Neural cell (in vitro differentiated cells): ENCODE data around the gene C18orf32. TPM values are rescaled to one million over a fixed set of nuclear protein-coding genes. Genes with fewer than 3 reads are reported as not detected.

Experiments used
- H2AFZ ChIP-seq: fragments of 200-600, 300-800 bp; sonication (generic), shearing (Covaris generic); 2 replicates; pipeline ENCODE4 v1.6.0; 2014; ENCODE audit warnings: low read depth, mild to moderate bottlenecking, antibody characterized with exemption, low read length, moderate library complexity
- H3F3A ChIP-seq: fragments of 200-600 bp; shearing (Covaris generic); 2 replicates; pipeline ENCODE4 v1.6.1; 2016; ENCODE audit warnings: mild to moderate bottlenecking, moderate library complexity, mixed read lengths, antibody characterized with exemption, low read length; ENCODE audit not compliant: insufficient read depth, poor library complexity, severe bottlenecking
- H3K27ac ChIP-seq: fragments of 200-600, 300-800 bp; sonication (generic), shearing (Covaris generic); 2 replicates; pipeline ENCODE4 v1.5.1; 2014; ENCODE audit warnings: mild to moderate bottlenecking, low read length, moderate library complexity
- H3K27me3 ChIP-seq: fragments of 300-800, 200-600 bp; sonication (generic), shearing (Covaris generic); 2 replicates; pipeline ENCODE4 v1.6.0; 2014; ENCODE audit warnings: mild to moderate bottlenecking, low read depth, low read length, moderate library complexity; ENCODE audit not compliant: insufficient read depth
- H3K36me3 ChIP-seq: fragments of 300-800, 200-600 bp; sonication (generic), shearing (Covaris generic); 2 replicates; pipeline ENCODE4 v1.5.1; 2014; ENCODE audit warnings: mild to moderate bottlenecking, antibody characterized with exemption, low read length, moderate library complexity; ENCODE audit not compliant: insufficient read depth
- H3K4me2 ChIP-seq: fragments of 300-800, 200-600 bp; sonication (generic), shearing (Covaris generic); 2 replicates; pipeline ENCODE4 v1.6.0; 2014; ENCODE audit warnings: mild to moderate bottlenecking, low read length
- H3K4me3 ChIP-seq: fragments of 300-800, 200-600 bp; sonication (generic), shearing (Covaris generic); 2 replicates; pipeline ENCODE4 v1.5.1; 2014; ENCODE audit warnings: mild to moderate bottlenecking, low read length, moderate library complexity
- H3K79me2 ChIP-seq: fragments of 200-600 bp; shearing (Covaris generic); replicated peaks from 2 replicates; pipeline ENCODE4 v1.6.0; 2014; ENCODE audit warnings: mild to moderate bottlenecking, low read length, moderate library complexity; ENCODE audit not compliant: insufficient read depth
- H3K9ac ChIP-seq: fragments of 300-800, 200-600 bp; sonication (generic), shearing (Covaris generic); 2 replicates; pipeline ENCODE4 v1.6.1; 2016; ENCODE audit warnings: mild to moderate bottlenecking, low read length, mixed read lengths
- H3K9me2 ChIP-seq: fragments of 200-600 bp; shearing (Covaris generic); 2 replicates; pipeline ENCODE4 v1.6.1; 2016; ENCODE audit warnings: mild to moderate bottlenecking, low read length, mixed read lengths; ENCODE audit not compliant: insufficient read depth
- H3K9me3 ChIP-seq: fragments of 200-600, 300-800 bp; sonication (generic), shearing (Covaris generic); 2 replicates; pipeline ENCODE4 v1.6.1; 2016; ENCODE audit warnings: mild to moderate bottlenecking, mixed run types, low read length, moderate library complexity, mixed read lengths
- H4K20me1 ChIP-seq: fragments of 200-600 bp; shearing (Covaris generic); 2 replicates; pipeline ENCODE4 v1.6.1; 2016; ENCODE audit warnings: mild to moderate bottlenecking, mixed run types; ENCODE audit not compliant: insufficient read depth
- CTCF ChIP-seq: fragments of 450-650 bp; IDR thresholded peaks from 2 replicates; pipeline ENCODE4 v1.5.1; 2014; ENCODE audit warnings: antibody characterized with exemption, mild to moderate bottlenecking, moderate library complexity; ENCODE audit not compliant: poor library complexity, severe bottlenecking
- EP300 ChIP-seq: fragments of 450-650 bp; conservative IDR thresholded peaks from 2 replicates; pipeline ENCODE4 v1.6.1; 2014; ENCODE audit warnings: antibody characterized with exemption, mild to moderate bottlenecking, moderate library complexity; ENCODE audit not compliant: poor library complexity, severe bottlenecking
- EZH2 ChIP-seq: fragments of 200-600, 300-800 bp; shearing (Covaris generic), sonication (generic); IDR thresholded peaks from 2 replicates; pipeline ENCODE4 v1.6.1; 2014; ENCODE audit warnings: antibody characterized with exemption, low read length, borderline replicate concordance, mild to moderate bottlenecking; ENCODE audit not compliant: insufficient read depth, poor library complexity, severe bottlenecking
- MXI1 ChIP-seq: fragments of 450-650 bp; conservative IDR thresholded peaks from 2 replicates; pipeline ENCODE4 v1.6.1; 2014; ENCODE audit warnings: antibody characterized with exemption, mild to moderate bottlenecking; ENCODE audit not compliant: poor library complexity, severe bottlenecking
- POLR2AphosphoS5 ChIP-seq: IDR thresholded peaks from 2 replicates; pipeline ENCODE4 v1.6.1; 2012
- RAD21 ChIP-seq: fragments of 450-650 bp; conservative IDR thresholded peaks from 2 replicates; pipeline ENCODE4 v1.6.1; 2014; ENCODE audit warnings: antibody characterized with exemption, mild to moderate bottlenecking, moderate library complexity
- REST ChIP-seq: IDR thresholded peaks from 2 replicates; pipeline ENCODE4 v1.6.1; 2012; ENCODE audit warnings: borderline replicate concordance
- SMC3 ChIP-seq: fragments of 450-650 bp; conservative IDR thresholded peaks from 2 replicates; pipeline ENCODE4 v1.6.1; 2014; ENCODE audit warnings: antibody characterized with exemption, mild to moderate bottlenecking, moderate library complexity; ENCODE audit not compliant: poor library complexity
- TAF1 ChIP-seq: IDR thresholded peaks from 2 replicates; pipeline ENCODE4 v1.6.1; 2012; ENCODE audit warnings: low read depth
- polyA plus RNA-seq: library from polyadenylated mRNA; depleted of rRNA; stranded (reverse); fragments of >200 nt; gene quantifications from 2 replicates; pipeline ENCODE4 v1.2.3, GENCODE V29; 2014

C18orf32 gene
- polyA plus RNA-seq, 1 donor from 2014 or later: 594 TPM

GRCh38 chr18:49491534-49491856 lies 4.5 kb upstream of the C18orf32 start:
- peak overlapping the region; percentile 65 for H3K27ac ChIP-seq
- H3K9me3 ChIP-seq: no peaks in the 10 kb centered on the region
- H3K4me2 ChIP-seq: peak overlapping the region; percentile 76
- peak overlapping the region; percentile 82 for H3K4me3 ChIP-seq
- H3K36me3 ChIP-seq: peaks cover 7% of the 10 kb centered on the region
- H3K27me3 ChIP-seq: no peaks in the 10 kb centered on the region
- H2AFZ ChIP-seq: no peak overlapping the region
- TF ChIP-seq POLR2AphosphoS5 (no peak), MXI1 (no peak), RAD21 (no peak), EP300 (no peak), CTCF (no peak), TAF1 (no peak), REST (no peak), SMC3 (no peak), EZH2 (no peak)
- peaks cover 3% of the 10 kb centered on the region for H3K79me2 ChIP-seq
- no peaks in the 10 kb centered on the region for H4K20me1 ChIP-seq
- peak overlapping the region; percentile 76 for H3K9ac ChIP-seq
- H3K9me2 ChIP-seq: no peaks in the 10 kb centered on the region
- peaks cover 10% of the 10 kb centered on the region for H3F3A ChIP-seq

- H3K9me3 ChIP-seq: no peaks in the 10 kb centered on the region
- no peak overlapping the region for H3K4me2 ChIP-seq
- H4K20me1 ChIP-seq: no peaks in the 10 kb centered on the region
- H3F3A ChIP-seq: peaks cover 10% of the 10 kb centered on the region
- H3K9me2 ChIP-seq: no peaks in the 10 kb centered on the region
- H3K9ac ChIP-seq: no peak overlapping the region
- no peaks in the 10 kb centered on the region for H3K27me3 ChIP-seq
- no peak overlapping the region for H3K27ac ChIP-seq
- H3K4me3 ChIP-seq: no peak overlapping the region
- H3K79me2 ChIP-seq: peaks cover 15% of the 10 kb centered on the region
- H2AFZ ChIP-seq: no peak overlapping the region
- TF ChIP-seq CTCF (no peak), MXI1 (no peak), SMC3 (no peak), POLR2AphosphoS5 (no peak), RAD21 (no peak), REST (no peak), EZH2 (no peak), EP300 (no peak), TAF1 (no peak)
- H3K36me3 ChIP-seq: peaks cover 7% of the 10 kb centered on the region
Observed at GRCh38 chr18:49490246-49490762, 3.3 kb upstream of the C18orf32 start.
